IPS-15b (cell line): Measurements from ENCODE around the gene LPAR1.
A peak's percentile ranks its signal among the peaks of the same experiment; 100 is the strongest.

Experiments
- H3K27me3 ChIP-seq: one replicate; pipeline ENCODE4 v1.6.1; 2013; ENCODE audit warnings: low read length; ENCODE audit not compliant: control insufficient read depth, insufficient read depth
- H3K36me3 ChIP-seq: one replicate; pipeline ENCODE4 v1.6.1; 2013; ENCODE audit warnings: low read length; ENCODE audit not compliant: control insufficient read depth, insufficient read depth
- H3K4me1 ChIP-seq: one replicate; pipeline ENCODE4 v1.6.1; 2013; ENCODE audit warnings: mild to moderate bottlenecking, low read length; ENCODE audit not compliant: control insufficient read depth, insufficient read depth
- H3K4me3 ChIP-seq: one replicate; pipeline ENCODE4 v1.5.1; 2013; ENCODE audit warnings: low read depth, low read length
- H3K9ac ChIP-seq: one replicate; pipeline ENCODE4 v1.6.1; 2013; ENCODE audit warnings: low read depth, mild to moderate bottlenecking, low read length
- H3K9me3 ChIP-seq: one replicate; pipeline ENCODE4 v1.6.1; 2013; ENCODE audit warnings: mild to moderate bottlenecking, low read length; ENCODE audit not compliant: control insufficient read depth, insufficient read depth

The LPAR1 gene, protein sequence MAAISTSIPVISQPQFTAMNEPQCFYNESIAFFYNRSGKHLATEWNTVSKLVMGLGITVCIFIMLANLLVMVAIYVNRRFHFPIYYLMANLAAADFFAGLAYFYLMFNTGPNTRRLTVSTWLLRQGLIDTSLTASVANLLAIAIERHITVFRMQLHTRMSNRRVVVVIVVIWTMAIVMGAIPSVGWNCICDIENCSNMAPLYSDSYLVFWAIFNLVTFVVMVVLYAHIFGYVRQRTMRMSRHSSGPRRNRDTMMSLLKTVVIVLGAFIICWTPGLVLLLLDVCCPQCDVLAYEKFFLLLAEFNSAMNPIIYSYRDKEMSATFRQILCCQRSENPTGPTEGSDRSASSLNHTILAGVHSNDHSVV

DNA sequence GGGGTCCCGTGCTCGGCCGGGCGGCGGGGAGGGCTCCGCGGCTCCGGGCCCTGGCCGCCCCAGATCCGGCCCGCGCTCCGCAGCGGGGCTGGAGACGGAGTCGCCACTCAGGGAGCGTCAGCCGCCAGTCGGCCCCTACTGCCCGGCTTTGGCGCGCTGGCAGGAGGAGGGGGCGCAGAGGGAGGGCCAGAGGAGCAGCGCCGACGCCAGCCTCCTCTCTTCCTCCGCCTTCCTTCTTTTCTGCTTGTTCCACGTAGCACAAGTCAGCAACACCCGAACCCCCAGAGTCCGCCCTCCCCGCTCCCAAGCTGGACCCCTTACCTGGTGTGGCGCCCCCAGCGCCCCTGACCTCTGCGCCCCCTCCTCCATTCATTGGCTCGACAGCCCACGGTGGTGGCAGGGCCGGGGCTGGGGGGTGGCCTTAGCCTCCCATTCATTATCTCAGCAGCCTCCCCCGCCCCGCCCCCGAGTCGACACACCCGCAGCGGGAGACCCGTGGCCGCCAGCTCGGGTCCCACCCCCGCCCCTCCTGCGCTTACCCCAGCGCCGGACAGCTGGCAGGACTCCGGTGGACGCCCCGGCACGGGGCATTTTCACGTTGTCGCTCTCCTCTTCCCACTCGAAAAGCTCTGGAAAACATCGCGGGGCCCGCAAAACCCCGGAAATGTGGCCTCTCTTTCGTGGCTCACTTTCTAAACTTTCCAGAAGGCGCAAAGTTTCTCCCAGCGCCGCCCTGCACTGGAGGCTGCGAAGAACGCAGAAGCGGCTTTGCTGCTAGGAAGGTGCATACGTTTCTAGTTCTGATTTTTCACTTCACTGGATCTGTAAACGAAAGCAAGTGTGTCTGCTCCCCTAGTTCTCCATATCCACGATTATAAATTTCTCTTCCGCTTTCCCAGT lies at the start of gene LPAR1:
Gene LPAR1 (minus strand): TSS at position 140 of the 900 bp plus-strand sequence. CDS start 66,353 bp downstream, outside the sequence.
- Histone ChIP-seq H3K9ac (peak within 1 kb of the TSS; percentile 47), H3K36me3 (no peaks in the 10 kb centered on the region), H3K4me1 (no peaks in the 10 kb centered on the region), H3K4me3 (peak within 1 kb of the TSS; percentile 63), H3K27me3 (peaks cover 12% of the 10 kb centered on the region), H3K9me3 (no peaks in the 10 kb centered on the region)

DNA sequence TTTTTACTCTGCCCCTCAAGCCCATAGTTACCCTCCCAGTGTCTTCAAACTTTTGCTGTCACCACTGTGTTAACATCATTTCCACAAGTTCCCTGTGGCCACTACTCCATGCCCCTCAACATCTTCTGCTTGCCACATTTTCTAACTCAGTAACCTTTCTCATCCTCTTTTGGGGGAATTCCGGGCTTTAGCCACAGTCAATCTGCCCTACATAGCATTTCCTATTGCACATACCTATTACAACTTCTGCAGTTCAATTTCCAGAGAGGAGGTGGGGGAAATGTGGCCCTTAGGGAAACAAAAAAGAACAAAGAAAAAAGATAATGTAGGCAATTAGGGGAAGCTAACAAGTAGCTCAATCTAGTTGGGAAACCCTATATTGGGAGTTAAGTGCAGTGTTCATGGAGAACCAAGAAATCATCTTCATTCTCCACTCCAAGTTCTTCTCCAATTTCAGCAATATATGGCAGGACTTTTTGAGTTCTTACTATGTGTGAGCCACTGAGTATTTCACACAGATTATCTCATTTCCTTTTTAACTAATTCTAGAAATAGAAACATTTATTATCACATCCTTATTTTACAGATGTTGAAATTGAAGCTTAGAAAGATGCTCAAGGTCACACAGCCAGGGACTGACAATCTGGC lies 40.2 kb upstream of the LPAR1 start:
- Histone ChIP-seq H3K27me3 (no peaks in the 10 kb centered on the region), H3K4me1 (no peaks in the 10 kb centered on the region), H3K4me3 (no peak overlapping the region), H3K9me3 (no peaks in the 10 kb centered on the region), H3K36me3 (no peaks in the 10 kb centered on the region), H3K9ac (no peak overlapping the region)

DNA sequence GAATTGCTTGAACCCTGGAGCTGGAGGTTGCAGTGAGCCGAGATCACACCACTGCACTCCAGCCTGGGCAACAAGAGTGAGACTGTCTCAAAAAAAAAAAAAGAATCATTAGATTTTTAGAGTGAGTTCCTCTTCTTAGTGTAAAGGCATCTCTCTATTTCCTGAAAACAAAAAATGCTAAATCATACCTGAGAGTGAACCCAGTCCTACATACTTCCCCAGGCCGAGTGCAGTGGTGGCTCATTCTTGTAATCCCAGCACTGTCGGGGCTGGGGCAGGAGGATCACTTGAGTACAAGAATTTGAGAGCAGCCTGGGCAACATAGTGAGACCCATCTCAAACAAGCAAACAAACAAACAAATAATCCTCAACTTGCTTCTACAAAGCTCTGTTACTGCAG lies 38.2 kb upstream of the LPAR1 start:
- Histone ChIP-seq H3K4me1 (no peaks in the 10 kb centered on the region), H3K27me3 (no peaks in the 10 kb centered on the region), H3K36me3 (no peaks in the 10 kb centered on the region), H3K4me3 (no peak overlapping the region), H3K9ac (no peak overlapping the region), H3K9me3 (no peaks in the 10 kb centered on the region)

DNA sequence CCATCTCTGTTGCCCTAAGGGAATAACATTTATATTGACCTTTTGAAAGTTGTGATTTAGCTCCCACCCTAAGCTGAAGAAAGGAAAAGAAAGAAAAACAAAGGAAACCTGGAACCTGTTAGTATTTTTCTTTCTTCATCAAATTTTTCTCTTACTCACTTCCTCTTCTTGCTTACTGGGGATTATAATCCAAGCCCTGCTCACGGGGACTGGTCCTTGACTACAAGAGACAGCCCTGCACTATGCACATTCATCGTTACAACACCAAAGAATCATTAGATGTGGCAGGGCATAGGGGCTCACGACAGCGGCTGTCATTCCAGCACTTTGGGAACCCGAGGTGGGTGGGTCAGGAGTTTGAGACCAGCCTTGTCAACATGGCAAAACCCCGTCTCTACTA lies 37.8 kb upstream of the LPAR1 start:
- Histone ChIP-seq H3K4me1 (no peaks in the 10 kb centered on the region), H3K4me3 (no peak overlapping the region), H3K36me3 (no peaks in the 10 kb centered on the region), H3K9me3 (no peaks in the 10 kb centered on the region), H3K27me3 (no peaks in the 10 kb centered on the region), H3K9ac (no peak overlapping the region)

DNA sequence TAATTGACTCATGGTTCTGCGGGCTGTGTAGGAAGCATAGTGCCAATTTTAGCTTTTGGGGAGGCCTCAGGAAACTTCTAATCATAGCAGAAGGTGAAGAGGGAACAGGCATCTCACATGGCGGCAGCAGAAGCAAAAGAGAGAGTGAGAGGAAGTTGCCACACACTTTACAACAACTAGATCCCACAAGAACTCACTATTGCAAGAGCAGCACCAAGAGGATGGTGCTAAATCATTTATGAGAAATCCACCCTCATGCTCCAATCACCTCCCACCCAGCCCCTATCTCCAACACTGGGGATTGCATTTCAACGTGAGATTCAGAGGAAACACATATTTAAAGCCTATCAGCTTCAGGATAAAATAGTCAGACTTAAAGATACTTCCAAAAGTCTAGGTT lies 36.1 kb upstream of the LPAR1 start:
- Histone ChIP-seq H3K27me3 (no peaks in the 10 kb centered on the region), H3K4me3 (no peak overlapping the region), H3K9ac (no peak overlapping the region), H3K9me3 (no peaks in the 10 kb centered on the region), H3K4me1 (no peaks in the 10 kb centered on the region), H3K36me3 (no peaks in the 10 kb centered on the region)

DNA sequence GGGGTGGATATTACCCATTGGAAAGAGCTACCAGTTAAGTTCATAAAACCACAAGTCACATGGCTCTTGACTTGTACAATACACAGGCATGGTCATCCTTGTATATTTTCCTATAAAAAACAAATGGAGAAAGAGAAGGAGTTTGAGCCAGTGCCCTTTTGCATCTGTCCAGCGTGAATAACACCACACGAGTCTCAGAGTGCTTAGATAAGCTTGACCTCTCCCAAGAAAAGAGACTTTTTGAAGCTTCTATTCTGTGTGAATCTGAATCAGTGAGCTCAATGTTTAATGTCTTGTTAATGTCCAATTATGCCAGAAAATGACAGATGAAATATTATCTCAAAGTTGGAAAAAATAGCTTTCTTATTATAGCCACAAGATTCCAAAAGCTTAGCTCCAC lies 30.9 kb upstream of the LPAR1 start:
- H3K27me3 ChIP-seq, result no peaks in the 10 kb centered on the region
- no peaks in the 10 kb centered on the region for H3K36me3 ChIP-seq

DNA sequence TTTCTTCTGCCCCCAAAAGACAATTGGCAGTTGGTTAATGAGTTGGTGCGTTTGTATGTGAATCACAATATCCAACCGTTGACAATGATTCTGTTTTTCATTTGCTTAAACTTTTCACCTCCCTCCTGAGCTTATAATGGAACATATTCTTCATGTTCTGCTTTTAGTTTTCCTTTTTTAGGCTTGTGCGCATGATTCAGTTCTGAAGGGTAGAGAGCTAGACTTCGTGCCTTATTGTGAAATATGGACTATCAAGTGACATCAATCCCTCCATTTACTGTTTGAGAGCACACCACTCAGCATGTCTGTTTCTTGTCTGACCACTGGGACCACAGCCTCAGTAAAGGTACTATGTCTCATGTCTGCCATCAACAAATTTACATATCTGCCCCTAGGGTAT lies 30.5 kb upstream of the LPAR1 start:
- no peaks in the 10 kb centered on the region for H3K27me3 ChIP-seq
- no peaks in the 10 kb centered on the region for H3K36me3 ChIP-seq
- H3K4me3 ChIP-seq, result no peak overlapping the region

More for the DNA sequence above, 30.9 kb upstream of the LPAR1 start:
- H3K4me1 ChIP-seq, result no peaks in the 10 kb centered on the region
- H3K4me3 ChIP-seq, result no peak overlapping the region
- H3K9ac ChIP-seq, result no peak overlapping the region
- no peaks in the 10 kb centered on the region for H3K9me3 ChIP-seq

DNA sequence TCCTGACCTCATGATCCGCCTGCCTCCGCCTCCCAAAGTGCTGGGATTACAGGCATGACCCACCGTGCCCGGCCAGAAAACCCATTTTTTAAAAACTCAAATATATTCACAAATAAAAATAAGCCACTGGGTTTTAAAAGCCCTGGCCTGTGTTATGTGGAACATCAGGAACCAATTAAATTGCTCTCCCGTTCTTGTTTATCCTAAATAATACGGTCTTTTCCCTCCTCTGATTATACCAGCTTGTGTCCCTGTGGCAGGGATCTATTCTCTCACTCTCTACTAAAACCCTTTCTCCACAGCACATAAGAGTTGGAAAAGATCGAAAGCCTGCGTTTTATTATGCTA lies 30.1 kb upstream of the LPAR1 start:
- no peak overlapping the region for H3K9ac ChIP-seq
- H3K4me3 ChIP-seq, result no peak overlapping the region
- H3K9me3 ChIP-seq, result no peaks in the 10 kb centered on the region
- no peaks in the 10 kb centered on the region for H3K36me3 ChIP-seq
- H3K27me3 ChIP-seq, result no peaks in the 10 kb centered on the region
- H3K4me1 ChIP-seq, result no peaks in the 10 kb centered on the region

More for the DNA sequence above, 30.5 kb upstream of the LPAR1 start:
- no peak overlapping the region for H3K9ac ChIP-seq
- H3K9me3 ChIP-seq, result no peaks in the 10 kb centered on the region
- H3K4me1 ChIP-seq, result no peaks in the 10 kb centered on the region

DNA sequence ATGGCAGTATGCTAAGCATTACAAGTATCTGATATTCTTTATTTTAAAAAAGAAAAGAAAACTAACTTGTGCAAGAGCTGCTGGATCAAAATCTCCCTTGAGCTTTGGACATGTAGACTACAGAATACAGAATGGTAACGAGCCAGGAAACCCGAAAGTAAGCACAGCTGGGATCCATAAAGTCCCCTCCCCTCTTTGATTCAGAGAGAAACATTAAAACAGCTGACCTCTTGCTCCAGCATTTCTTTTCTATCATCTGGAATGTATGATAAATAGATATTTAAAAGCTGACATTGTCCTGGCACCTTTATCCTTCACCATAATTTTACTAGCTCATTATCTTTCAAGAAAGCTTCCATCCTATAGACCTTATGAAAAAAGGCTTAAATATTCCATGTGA lies 28.2 kb upstream of the LPAR1 start:
- no peaks in the 10 kb centered on the region for H3K36me3 ChIP-seq
- H3K9ac ChIP-seq, result no peak overlapping the region
- H3K4me3 ChIP-seq, result no peak overlapping the region
- H3K9me3 ChIP-seq, result no peaks in the 10 kb centered on the region
- H3K27me3 ChIP-seq, result no peaks in the 10 kb centered on the region
- H3K4me1 ChIP-seq, result no peaks in the 10 kb centered on the region

DNA sequence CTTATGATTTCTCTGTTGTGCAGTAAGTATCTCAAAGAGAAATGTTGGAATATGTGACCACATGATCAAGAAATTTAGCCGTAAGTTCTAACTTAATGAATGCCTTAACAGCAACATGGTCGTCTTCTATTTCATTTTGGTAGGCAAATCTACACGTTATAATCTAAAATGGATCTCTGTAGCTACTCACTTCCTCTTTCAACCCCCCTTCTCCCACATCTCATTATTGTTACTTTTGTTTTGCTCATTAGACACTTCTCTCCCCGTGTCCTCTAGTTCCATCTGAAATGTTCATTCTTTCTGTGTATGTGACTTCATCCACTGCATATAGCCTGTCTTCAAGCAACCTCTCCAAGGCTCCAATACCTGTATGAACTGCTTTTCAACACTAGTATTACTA lies 27.1 kb upstream of the LPAR1 start:
- no peak overlapping the region for H3K4me3 ChIP-seq
- H3K9me3 ChIP-seq, result no peaks in the 10 kb centered on the region
- no peaks in the 10 kb centered on the region for H3K4me1 ChIP-seq
- H3K36me3 ChIP-seq, result no peaks in the 10 kb centered on the region
- no peaks in the 10 kb centered on the region for H3K27me3 ChIP-seq
- no peak overlapping the region for H3K9ac ChIP-seq

DNA sequence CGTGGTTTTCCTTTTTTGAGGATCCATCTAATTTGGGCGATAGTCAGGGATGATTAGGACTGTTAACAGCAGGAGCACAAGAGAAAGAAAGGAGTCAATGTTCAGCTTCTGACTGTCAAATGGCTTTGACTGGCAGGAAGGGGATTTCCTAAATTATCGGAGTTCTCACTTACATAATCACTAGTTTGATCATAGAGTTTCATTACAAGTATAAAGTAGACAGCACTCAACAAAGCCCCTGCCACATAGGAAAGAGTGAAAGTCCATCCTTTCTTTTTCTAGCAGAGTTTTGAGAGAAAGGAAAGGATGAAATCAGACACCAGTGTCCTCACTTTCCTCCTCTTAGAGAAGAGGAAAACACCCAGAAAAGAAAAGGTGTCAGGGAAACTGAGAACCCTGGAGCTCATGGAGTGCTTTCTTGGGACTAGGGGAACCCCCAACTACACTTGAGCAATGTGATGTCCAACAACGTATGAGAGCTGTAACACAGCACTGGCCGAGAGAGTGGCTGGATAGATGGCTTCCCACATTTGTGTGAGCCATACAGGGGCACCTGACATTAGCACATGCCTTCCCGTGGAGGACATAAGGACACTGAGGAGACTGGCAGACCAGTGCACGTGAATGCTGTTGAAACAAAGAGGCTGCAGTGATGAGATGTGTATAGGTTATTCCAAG lies 26.0 kb upstream of the LPAR1 start:
- Histone ChIP-seq H3K4me1 (no peaks in the 10 kb centered on the region), H3K36me3 (no peaks in the 10 kb centered on the region), H3K9ac (no peak overlapping the region), H3K4me3 (no peak overlapping the region), H3K9me3 (no peaks in the 10 kb centered on the region), H3K27me3 (no peaks in the 10 kb centered on the region)
